ENCODE data around the gene BRD3. TPM values are rescaled to one million over a fixed set of nuclear protein-coding genes. Genes with fewer than 3 reads are reported as not detected.

The BRD3 gene
- polyA plus RNA-seq, 1 experiment = 6.6 TPM

GRCh38 chr9:134056483-134057306 is 11.1 kb downstream of the BRD3 start:
- ChIA-PET CTCF (interaction anchor here (0.7 kb wide), 1 partner anchor 31 kb away, joined by 3 read pairs; no protein-coding TSS in a partner anchor), POLR2A (no interaction called here)
- TF ChIP-seq CTCF (IDR thresholded peaks at IDR 0.05; ENCODE audit: insufficient read depth, low read depth, low read length) = no peak
- Histone ChIP-seq H3K4me3 (ENCODE audit: low read depth, low read length) (no peak overlapping the region), H3K36me3 (ENCODE audit: control insufficient read depth, insufficient read depth, low read length) (peaks cover 9% of the 10 kb centered on the region), H3K27me3 (ENCODE audit: control insufficient read depth, insufficient read depth, low read length) (no peaks in the 10 kb centered on the region)
- no peak for DNase-seq (ENCODE audit: low read depth)

GRCh38 chr9:134055981-134056461 is 11.8 kb downstream of the BRD3 start:
- Histone ChIP-seq H3K4me3 (ENCODE audit: low read depth, low read length) (no peak overlapping the region), H3K27me3 (ENCODE audit: control insufficient read depth, insufficient read depth, low read length) (no peaks in the 10 kb centered on the region), H3K36me3 (ENCODE audit: control insufficient read depth, insufficient read depth, low read length) (peaks cover 14% of the 10 kb centered on the region)
- TF ChIP-seq CTCF (IDR thresholded peaks at IDR 0.05; ENCODE audit: insufficient read depth, low read depth, low read length) = no peak
- ChIA-PET CTCF (interaction anchor here (0.8 kb wide), 1 partner anchor 62 kb away, joined by 3 read pairs; no protein-coding TSS in a partner anchor), POLR2A (no interaction called here)
- peak; percentile 58 for DNase-seq (ENCODE audit: low read depth)

- no peak for TF ChIP-seq CTCF (IDR thresholded peaks at IDR 0.05; ENCODE audit: insufficient read depth, low read depth, low read length)
- DNase-seq (ENCODE audit: low read depth) = no peak
- H3K27me3 ChIP-seq (ENCODE audit: control insufficient read depth, insufficient read depth, low read length) = no peaks in the 10 kb centered on the region
- ChIA-PET CTCF (interaction anchor here (0.6 to 0.8 kb wide), 2 partner anchors 44 to 61 kb away, joined by 3 read pairs; no protein-coding TSS in a partner anchor), POLR2A (no interaction called here)
- H3K36me3 ChIP-seq (ENCODE audit: control insufficient read depth, insufficient read depth, low read length) = peaks cover 16% of the 10 kb centered on the region
- H3K4me3 ChIP-seq (ENCODE audit: low read depth, low read length) = no peak overlapping the region
Observed at GRCh38 chr9:134054891-134055811, 12.7 kb downstream of the BRD3 start.

- Histone ChIP-seq H3K4me3 (ENCODE audit: low read depth, low read length) (no peak overlapping the region), H3K27me3 (ENCODE audit: control insufficient read depth, insufficient read depth, low read length) (no peaks in the 10 kb centered on the region), H3K36me3 (ENCODE audit: control insufficient read depth, insufficient read depth, low read length) (peaks cover 24% of the 10 kb centered on the region)
- CTCF ChIA-PET = interaction anchor here (0.6 kb wide), 1 partner anchor 45 kb away, joined by 3 read pairs; no protein-coding TSS in a partner anchor
- POLR2A ChIA-PET = no interaction called here
- no peak for DNase-seq (ENCODE audit: low read depth)
- TF ChIP-seq CTCF (IDR thresholded peaks at IDR 0.05; ENCODE audit: insufficient read depth, low read depth, low read length) = no peak
Observed at GRCh38 chr9:134053941-134054761, 13.7 kb downstream of the BRD3 start.

Measured in BJ (cell line).